ENCODE measurements around the gene KRT6C.

KRT6C gene

GRCh38 chr12:52428121-52428520 is 45.5 kb downstream of the KRT6C start:
- no peak for DNase-seq (ENCODE audit: low read depth, low spot score)
- no peak for TF ChIP-seq CTCF (IDR thresholded peaks at IDR 0.05; ENCODE audit: low read depth, low read length)
- H3K4me3 ChIP-seq (ENCODE audit: low read depth, low read length): no peak overlapping the region
- in situ Hi-C loops (cut with HindIII; ENCODE audit: low sequenced_read_pairs): no loop called here

- in situ Hi-C loops (cut with HindIII; ENCODE audit: low sequenced_read_pairs): no loop called here
- DNase-seq (ENCODE audit: low read depth, low spot score): no peak
- no peak for TF ChIP-seq CTCF (IDR thresholded peaks at IDR 0.05; ENCODE audit: low read depth, low read length)
- no peak overlapping the region for H3K4me3 ChIP-seq (ENCODE audit: low read depth, low read length)
Measured at GRCh38 chr12:52427083-52427482, 46.5 kb downstream of the KRT6C start.

GRCh38 chr12:52426034-52426433 is 47.6 kb downstream of the KRT6C start:
- TF ChIP-seq CTCF (IDR thresholded peaks at IDR 0.05; ENCODE audit: low read depth, low read length): no peak
- in situ Hi-C loops (cut with HindIII; ENCODE audit: low sequenced_read_pairs): no loop called here
- no peak overlapping the region for H3K4me3 ChIP-seq (ENCODE audit: low read depth, low read length)
- DNase-seq (ENCODE audit: low read depth, low spot score): no peak

GRCh38 chr12:52425466-52425865 is 48.1 kb downstream of the KRT6C start:
- in situ Hi-C loops (cut with HindIII; ENCODE audit: low sequenced_read_pairs): no loop called here
- no peak for DNase-seq (ENCODE audit: low read depth, low spot score)
- TF ChIP-seq CTCF (IDR thresholded peaks at IDR 0.05; ENCODE audit: low read depth, low read length): no peak
- H3K4me3 ChIP-seq (ENCODE audit: low read depth, low read length): no peak overlapping the region

GRCh38 chr12:52423661-52424500 is 49.7 kb downstream of the KRT6C start:
- no peak for DNase-seq (ENCODE audit: low read depth, low spot score)
- in situ Hi-C loops (cut with HindIII; ENCODE audit: low sequenced_read_pairs): no loop called here
- TF ChIP-seq CTCF (IDR thresholded peaks at IDR 0.05; ENCODE audit: low read depth, low read length): no peak
- no peak overlapping the region for H3K4me3 ChIP-seq (ENCODE audit: low read depth, low read length)

GRCh38 chr12:52423035-52423434 is 50.6 kb downstream of the KRT6C start:
- DNase-seq (ENCODE audit: low read depth, low spot score): no peak
- no peak for TF ChIP-seq CTCF (IDR thresholded peaks at IDR 0.05; ENCODE audit: low read depth, low read length)
- no peak overlapping the region for H3K4me3 ChIP-seq (ENCODE audit: low read depth, low read length)
- in situ Hi-C loops (cut with HindIII; ENCODE audit: low sequenced_read_pairs): no loop called here
